ES-I3 (cell line): ENCODE results near the gene CTDSPL2.

Experiments
- H3K36me3 ChIP-seq: 2 replicates; pipeline ENCODE4 v1.6.1; 2013; ENCODE audit warnings: mild to moderate bottlenecking, low read length, control low read depth, moderate library complexity; ENCODE audit not compliant: insufficient read depth
- H3K4me1 ChIP-seq: 2 replicates; pipeline ENCODE4 v1.6.1; 2013; ENCODE audit warnings: mild to moderate bottlenecking, control low read depth, low read length; ENCODE audit not compliant: insufficient read depth
- H3K9ac ChIP-seq: 2 replicates; pipeline ENCODE4 v1.6.1; 2013; ENCODE audit warnings: low read depth, mild to moderate bottlenecking, low read length, moderate library complexity
- H3K9me3 ChIP-seq: 2 replicates; pipeline ENCODE4 v1.6.1; 2013; ENCODE audit warnings: mild to moderate bottlenecking, low read length, moderate library complexity; ENCODE audit not compliant: control insufficient read depth, insufficient read depth

Gene CTDSPL2

GRCh38 chr15:44569316-44569715, 141.9 kb downstream of the CTDSPL2 start:
- H3K9me3 ChIP-seq: 0 out of 2 replicates have a peak, but pooled peaks cover 11% of the 10 kb centered on the region
- peaks cover 45% of the 10 kb centered on the region for H3K36me3 ChIP-seq
- no peaks in the 10 kb centered on the region for H3K4me1 ChIP-seq
- H3K9ac ChIP-seq: no peak overlapping the region

GRCh38 chr15:44570361-44570760, 142.9 kb downstream of the CTDSPL2 start:
- Histone ChIP-seq H3K4me1 (no peaks in the 10 kb centered on the region), H3K36me3 (peaks cover 34% of the 10 kb centered on the region; the same call in 1 of the 2 replicates), H3K9ac (no peak overlapping the region)

GRCh38 chr15:44573386-44573785, 146.0 kb downstream of the CTDSPL2 start:
- H3K9ac ChIP-seq: no peak overlapping the region

More at GRCh38 chr15:44570361-44570760, 142.9 kb downstream of the CTDSPL2 start:
- H3K9me3 ChIP-seq: 0 out of 2 replicates have a peak, but pooled peaks cover 3% of the 10 kb centered on the region

GRCh38 chr15:44574734-44575133, 147.3 kb downstream of the CTDSPL2 start:
- H3K4me1 ChIP-seq: no peaks in the 10 kb centered on the region
- H3K9me3 ChIP-seq: no peaks in the 10 kb centered on the region
- peaks cover 18% of the 10 kb centered on the region; the same call in 1 of the 2 replicates for H3K36me3 ChIP-seq
- H3K9ac ChIP-seq: no peak overlapping the region

More at GRCh38 chr15:44573386-44573785, 146.0 kb downstream of the CTDSPL2 start:
- H3K4me1 ChIP-seq: no peaks in the 10 kb centered on the region
- H3K9me3 ChIP-seq: no peaks in the 10 kb centered on the region
- H3K36me3 ChIP-seq: peaks cover 18% of the 10 kb centered on the region; the same call in 1 of the 2 replicates
